H9 (cell line): ENCODE measurements around the gene PPARG. TPM values are rescaled to one million over a fixed set of nuclear protein-coding genes. Genes with fewer than 3 reads are reported as not detected.

Experiments used
- DNase-seq: peaks from one replicate; pipeline ENCODE4 v3.0.0-alpha.2; 2017
- H2AFZ ChIP-seq: one replicate; pipeline ENCODE4 v1.6.1; 2013; ENCODE audit warnings: mild to moderate bottlenecking, low read length, control low read depth, moderate library complexity
- H2AK5ac ChIP-seq: 2 replicates; pipeline ENCODE4 v1.6.1; 2013; ENCODE audit warnings: low read length, control low read depth, mixed read lengths; ENCODE audit not compliant: insufficient read length
- H2BK120ac ChIP-seq: one replicate; pipeline ENCODE4 v1.6.1; 2013; ENCODE audit warnings: low read depth, mild to moderate bottlenecking, low read length, control low read depth, inconsistent platforms; ENCODE audit not compliant: poor library complexity, severe bottlenecking
- H2BK12ac ChIP-seq: 2 replicates; pipeline ENCODE4 v1.6.1; 2013; ENCODE audit warnings: low read length, control low read depth, mixed read lengths, low read depth; ENCODE audit not compliant: insufficient read length
- H2BK15ac ChIP-seq: 2 replicates; pipeline ENCODE4 v1.6.1; 2013; ENCODE audit warnings: low read depth, low read length, control low read depth
- H2BK20ac ChIP-seq: one replicate; pipeline ENCODE4 v1.6.1; 2013; ENCODE audit warnings: low read depth, mild to moderate bottlenecking, low read length, control low read depth, inconsistent platforms; ENCODE audit not compliant: poor library complexity, severe bottlenecking
- H2BK5ac ChIP-seq: 2 replicates; pipeline ENCODE4 v1.6.1; 2013; ENCODE audit warnings: low read length, control low read depth, mixed read lengths; ENCODE audit not compliant: insufficient read length
- H3K14ac ChIP-seq: 2 replicates; pipeline ENCODE4 v1.6.1; 2013; ENCODE audit warnings: low read length, control low read depth; ENCODE audit not compliant: insufficient read depth
- H3K18ac ChIP-seq: 2 replicates; pipeline ENCODE4 v1.6.1; 2013; ENCODE audit warnings: low read depth, mild to moderate bottlenecking, mixed read lengths, low read length, control low read depth; ENCODE audit not compliant: insufficient read length
- H3K23ac ChIP-seq: 2 replicates; pipeline ENCODE4 v1.6.1; 2013; ENCODE audit warnings: low read length, control low read depth, mixed read lengths, low read depth; ENCODE audit not compliant: insufficient read length
- H3K23me2 ChIP-seq: 2 replicates; pipeline ENCODE4 v1.6.1; 2013; ENCODE audit warnings: low read depth, mild to moderate bottlenecking, mixed read lengths, low read length, control low read depth; ENCODE audit not compliant: insufficient read length, poor library complexity, severe bottlenecking
- H3K27ac ChIP-seq: 2 replicates; pipeline ENCODE4 v1.5.1; 2013; ENCODE audit warnings: low read length, control low read depth, mixed read lengths, low read depth; ENCODE audit not compliant: insufficient read length
- H3K27me3 ChIP-seq: 2 replicates; pipeline ENCODE4 v1.6.1; 2013; ENCODE audit warnings: low read length, control low read depth, inconsistent platforms; ENCODE audit not compliant: insufficient read depth
- H3K4ac ChIP-seq: 2 replicates; pipeline ENCODE4 v1.6.1; 2013; ENCODE audit warnings: low read depth, mild to moderate bottlenecking, control low read depth, inconsistent platforms, low read length, moderate library complexity
- H3K4me1 ChIP-seq: 2 replicates; pipeline ENCODE4 v1.6.1; 2013; ENCODE audit warnings: low read length, control low read depth, inconsistent platforms; ENCODE audit not compliant: insufficient read depth
- H3K4me2 ChIP-seq: 2 replicates; pipeline ENCODE4 v1.6.1; 2013; ENCODE audit warnings: low read length, control low read depth, mixed read lengths; ENCODE audit not compliant: insufficient read length, insufficient read depth
- H3K56ac ChIP-seq: 2 replicates; pipeline ENCODE4 v1.6.1; 2013; ENCODE audit warnings: low read depth, mild to moderate bottlenecking, mixed read lengths, low read length, control low read depth; ENCODE audit not compliant: insufficient read length
- H3K79me1 ChIP-seq: 2 replicates; pipeline ENCODE4 v1.6.1; 2013; ENCODE audit warnings: low read depth, mild to moderate bottlenecking, moderate library complexity, low read length, control low read depth, inconsistent platforms; ENCODE audit not compliant: insufficient read depth, poor library complexity, severe bottlenecking
- H3K79me2 ChIP-seq: 2 replicates; pipeline ENCODE4 v1.6.1; 2013; ENCODE audit warnings: low read length, control low read depth, inconsistent platforms; ENCODE audit not compliant: insufficient read depth
- H3K9ac ChIP-seq: 2 replicates; pipeline ENCODE4 v1.6.1; 2013; ENCODE audit warnings: low read length, control low read depth, mixed read lengths; ENCODE audit not compliant: insufficient read length; ENCODE audit errors: extremely low read depth
- H3K9me3 ChIP-seq: one replicate; pipeline ENCODE4 v1.6.1; 2013; ENCODE audit warnings: low read depth, low read length, inconsistent platforms; ENCODE audit not compliant: control insufficient read depth
- H3T11ph ChIP-seq: one replicate; pipeline ENCODE4 v1.6.1; 2013; ENCODE audit warnings: mild to moderate bottlenecking, low read length, control low read depth, inconsistent platforms
- H4K20me1 ChIP-seq: one replicate; pipeline ENCODE4 v1.6.1; 2013; ENCODE audit not compliant: control insufficient read depth, insufficient read length, insufficient read depth
- H4K5ac ChIP-seq: 2 replicates; pipeline ENCODE4 v1.6.1; 2013; ENCODE audit warnings: low read depth, mild to moderate bottlenecking, mixed read lengths, low read length, control low read depth; ENCODE audit not compliant: insufficient read length
- H4K8ac ChIP-seq: replicated peaks from 2 replicates; pipeline ENCODE4 v1.6.1; 2013; ENCODE audit warnings: low read length, control low read depth, mixed read lengths, low read depth; ENCODE audit not compliant: insufficient read length
- H4K91ac ChIP-seq: 2 replicates; pipeline ENCODE4 v1.6.1; 2013; ENCODE audit warnings: low read depth, mild to moderate bottlenecking, moderate library complexity, mixed read lengths, low read length, control low read depth; ENCODE audit not compliant: insufficient read length
- H3K27ac Mint-ChIP-seq, 3 experiments: 2 replicates in 2 of 3; 3 replicates in 1 of 3; pipeline ENCODE4 v1.8.0; 2020 to 2021; ENCODE audit warnings: mixed read lengths in 3 of 3, mild to moderate bottlenecking in 1 of 3, moderate library complexity in 1 of 3
- H3K27me3 Mint-ChIP-seq: 2 replicates; pipeline ENCODE4 v1.8.0; 2021; ENCODE audit warnings: low read depth, mild to moderate bottlenecking, moderate library complexity, mixed read lengths
- H3K36me3 Mint-ChIP-seq, 3 experiments: 2 replicates in 2 of 3; 3 replicates in 1 of 3; pipeline ENCODE4 v1.8.0; 2020 to 2021; ENCODE audit warnings: low read depth in 3 of 3, mixed read lengths in 3 of 3; ENCODE audit not compliant: insufficient read depth in 1 of 3
- H3K4me1 Mint-ChIP-seq, 2 experiments: 2 replicates each; pipeline ENCODE4 v1.8.0; 2020; ENCODE audit warnings: mixed read lengths in 2 of 2
- H3K4me3 Mint-ChIP-seq, 2 experiments: 2 replicates in 1 of 2; 3 replicates in 1 of 2; pipeline ENCODE4 v1.8.0; 2020 to 2021; ENCODE audit warnings: mild to moderate bottlenecking in 2 of 2, mixed read lengths in 2 of 2, moderate library complexity in 1 of 2
- H3K9me3 Mint-ChIP-seq, 2 experiments: 2 replicates in 1 of 2; 3 replicates in 1 of 2; pipeline ENCODE4 v1.8.0; 2020; ENCODE audit warnings: mild to moderate bottlenecking in 2 of 2, mixed read lengths in 2 of 2, moderate library complexity in 1 of 2
- CTCF ChIP-seq: fragments of 200-600 bp; sonication (generic); conservative IDR thresholded peaks from 3 replicates; pipeline ENCODE4 v1.8.0; 2021; ENCODE audit warnings: antibody characterized with exemption, mild to moderate bottlenecking
- WGBS: extraction: QIAGEN DNeasy Blood & Tissue Kit; methylation state at CpG from one replicate; pipeline ENCODE4 v1.1.7; 2013; ENCODE audit warnings: missing lambda C conversion rate, low lambda C conversion rate, mixed read lengths; ENCODE audit not compliant: insufficient read length; ENCODE audit errors: extremely low coverage; 5-methylcytosine and 5-hydroxymethylcytosine counted together
- total RNA-seq: library from RNA; stranded (reverse); gene quantifications from 2 replicates; pipeline ENCODE4 v1.2.1, GENCODE V29; 2021

Gene PPARG
- total RNA-seq, 1 experiment from 2014 or later, result 0.42 TPM

- no peak overlapping the region for H3K14ac ChIP-seq
- no peak overlapping the region for H3T11ph ChIP-seq
- H3K27me3 Mint-ChIP-seq, result peaks cover 10% of the 10 kb centered on the region
- H4K91ac ChIP-seq, result no peak overlapping the region
- H3K9me3 Mint-ChIP-seq, result no peaks in the 10 kb centered on the region
- no peak overlapping the region for H2BK20ac ChIP-seq
- H3K27ac ChIP-seq, result no peak overlapping the region
- no peak for TF ChIP-seq CTCF
- H3K79me1 ChIP-seq, result no peaks in the 10 kb centered on the region
- H3K4me1 Mint-ChIP-seq, result no peaks in the 10 kb centered on the region
- H3K27ac Mint-ChIP-seq, result no peak overlapping the region
- H3K4me1 ChIP-seq, result no peaks in the 10 kb centered on the region
- no peak overlapping the region for H3K23ac ChIP-seq
- no peak overlapping the region for H3K9ac ChIP-seq
- H2AK5ac ChIP-seq, result no peak overlapping the region
- no peaks in the 10 kb centered on the region for H3K79me2 ChIP-seq
- no peaks in the 10 kb centered on the region for H4K20me1 ChIP-seq
- H3K4me3 Mint-ChIP-seq, result no peak overlapping the region
- H2BK15ac ChIP-seq, result no peak overlapping the region
- no peak overlapping the region for H3K18ac ChIP-seq
- H3K56ac ChIP-seq, result no peak overlapping the region
- no peaks in the 10 kb centered on the region for H3K36me3 Mint-ChIP-seq
- H4K5ac ChIP-seq, result no peak overlapping the region
- H2BK5ac ChIP-seq, result no peak overlapping the region
- H3K23me2 ChIP-seq, result no peaks in the 10 kb centered on the region
- H2BK12ac ChIP-seq, result no peak overlapping the region
- WGBS, result no CpG with 5 or more reads among the region's 1 CpG
- H3K4ac ChIP-seq, result no peak overlapping the region
- no peaks in the 10 kb centered on the region for H3K27me3 ChIP-seq
- DNase-seq, result no peak
- H3K4me2 ChIP-seq, result no peak overlapping the region
- H3K9me3 ChIP-seq, result no peaks in the 10 kb centered on the region
- H4K8ac ChIP-seq, result no peak overlapping the region
- no peak overlapping the region for H2AFZ ChIP-seq
- no peak overlapping the region for H2BK120ac ChIP-seq
Measured at GRCh38 chr3:12312010-12312409, 23.1 kb downstream of the PPARG start.
